Measurements from ENCODE around the gene SORCS2. TPM values are rescaled to one million over a fixed set of nuclear protein-coding genes. Genes with fewer than 3 reads are reported as not detected.

The SORCS2 gene
- total and polyA plus RNA-seq, 2 experiments from 2014 or later, result 0.38 to 1.4 TPM

DNA sequence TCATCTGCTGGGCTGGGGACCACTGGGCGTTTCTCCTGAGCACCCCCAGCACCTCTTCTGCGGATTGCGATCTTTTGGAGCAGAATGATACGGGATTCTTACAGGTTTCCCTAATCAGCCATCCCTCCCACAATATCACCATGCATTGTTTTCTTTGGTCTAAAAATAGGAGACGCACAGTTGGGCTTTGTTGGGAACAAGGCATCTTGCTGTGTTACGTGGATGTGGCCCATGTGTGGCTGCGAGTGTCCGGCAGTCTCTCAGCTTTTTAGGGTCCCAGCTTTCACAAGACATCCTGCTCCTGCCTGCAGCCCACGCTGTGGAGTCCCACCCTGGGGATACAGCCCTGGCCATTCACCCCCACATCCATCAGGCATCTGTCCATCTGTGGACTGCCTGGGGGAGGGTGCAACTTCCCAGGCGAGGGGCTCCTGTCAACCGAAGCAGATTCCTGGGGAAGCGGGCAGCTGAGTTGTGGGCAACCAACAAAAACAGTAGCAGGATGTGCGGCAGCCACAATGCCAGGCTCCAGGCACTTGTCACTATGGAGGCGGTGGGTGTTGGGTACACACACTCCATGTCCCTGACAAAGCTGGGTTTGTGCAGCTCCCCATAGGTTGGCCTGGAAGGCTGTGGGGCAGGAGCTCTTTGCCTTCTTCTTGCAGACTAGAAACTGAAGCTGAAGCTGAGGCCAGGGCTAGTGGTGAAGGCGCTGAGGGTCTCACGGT, 427.9 kb downstream of the SORCS2 start:
- WGBS, 2 experiments (ENCODE audit: low coverage in 1 of 2, low lambda C conversion rate in 2 of 2, missing lambda C conversion rate in 2 of 2), result 76 to 80% methylated on average over 16 of the region's 16 CpGs

DNA sequence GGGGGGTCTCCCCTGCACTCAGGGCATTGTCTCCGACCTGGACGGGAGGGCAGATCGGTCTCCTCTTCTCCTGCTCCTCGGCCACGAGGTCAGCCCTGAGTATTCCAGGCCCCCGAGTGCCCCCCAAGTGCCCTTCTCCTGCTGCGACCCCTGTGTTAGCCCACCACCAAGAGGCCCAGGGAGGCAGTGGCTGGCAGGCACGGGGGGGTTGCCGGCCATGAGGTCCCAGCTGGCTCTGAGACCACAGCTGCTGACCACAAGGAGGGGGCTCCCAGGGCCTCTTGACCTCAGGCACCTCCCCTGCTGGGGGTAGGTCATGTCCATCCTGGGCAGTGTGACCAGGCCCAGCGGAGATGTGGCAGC, 428.5 kb downstream of the SORCS2 start:
- 68% methylated on average over 10 of the region's 10 CpGs for WGBS, 2 experiments (ENCODE audit: low coverage in 1 of 2, low lambda C conversion rate in 2 of 2, missing lambda C conversion rate in 2 of 2)
- Histone ChIP-seq H3K27me3 (replicated peaks; ENCODE audit: insufficient read depth) (0 out of 2 replicates have a peak, but pooled peaks cover 9% of the 10 kb centered on the region), H3K9me3 (ENCODE audit: low read depth) (no peaks in the 10 kb centered on the region), H3K4me3 (no peak overlapping the region), H3K9ac (no peak overlapping the region), H3K27ac (no peak overlapping the region), H3K4me1 (ENCODE audit: insufficient read depth) (peaks cover 16% of the 10 kb centered on the region), H3F3A (ENCODE audit: insufficient read depth) (peaks cover 3% of the 10 kb centered on the region; the same call in 1 of the 2 replicates), H4K20me1 (ENCODE audit: insufficient read depth) (no peaks in the 10 kb centered on the region), H3K36me3 (ENCODE audit: low read depth) (no peaks in the 10 kb centered on the region), H2AFZ (no peak overlapping the region), H3K79me2 (ENCODE audit: insufficient read depth) (no peaks in the 10 kb centered on the region), H3K4me2 (ENCODE audit: unreplicated experiment) (no peak overlapping the region), H3K9me2 (ENCODE audit: insufficient read depth) (no peaks in the 10 kb centered on the region)
- no peak for TF ChIP-seq EZH2phosphoT487 (IDR thresholded peaks at IDR 0.05; ENCODE audit: insufficient read depth, low read depth)
- TF ChIP-seq EZH2 (IDR thresholded peaks at IDR 0.05; ENCODE audit: insufficient read depth, poor library complexity, severe bottlenecking), result no peak
- in situ Hi-C loops (cut with MboI), result no loop called here
- no peak for DNase-seq

More for the DNA sequence above, 427.9 kb downstream of the SORCS2 start:
- Histone ChIP-seq H4K20me1 (ENCODE audit: insufficient read depth) (no peaks in the 10 kb centered on the region), H3K4me3 (no peak overlapping the region), H3F3A (ENCODE audit: insufficient read depth) (peaks cover 3% of the 10 kb centered on the region; the same call in 1 of the 2 replicates), H3K9me2 (ENCODE audit: insufficient read depth) (no peaks in the 10 kb centered on the region), H3K9me3 (ENCODE audit: low read depth) (no peaks in the 10 kb centered on the region), H2AFZ (no peak overlapping the region), H3K27me3 (replicated peaks; ENCODE audit: insufficient read depth) (0 out of 2 replicates have a peak, but pooled peaks cover 9% of the 10 kb centered on the region), H3K27ac (no peak overlapping the region), H3K9ac (no peak overlapping the region), H3K4me2 (ENCODE audit: unreplicated experiment) (no peak overlapping the region), H3K36me3 (ENCODE audit: low read depth) (no peaks in the 10 kb centered on the region), H3K4me1 (ENCODE audit: insufficient read depth) (peaks cover 13% of the 10 kb centered on the region), H3K79me2 (ENCODE audit: insufficient read depth) (no peaks in the 10 kb centered on the region)
- no peak for TF ChIP-seq EZH2 (IDR thresholded peaks at IDR 0.05; ENCODE audit: insufficient read depth, poor library complexity, severe bottlenecking)
- no peak for TF ChIP-seq EZH2phosphoT487 (IDR thresholded peaks at IDR 0.05; ENCODE audit: insufficient read depth, low read depth)
- in situ Hi-C loops (cut with MboI), result no loop called here
- DNase-seq, result no peak

DNA sequence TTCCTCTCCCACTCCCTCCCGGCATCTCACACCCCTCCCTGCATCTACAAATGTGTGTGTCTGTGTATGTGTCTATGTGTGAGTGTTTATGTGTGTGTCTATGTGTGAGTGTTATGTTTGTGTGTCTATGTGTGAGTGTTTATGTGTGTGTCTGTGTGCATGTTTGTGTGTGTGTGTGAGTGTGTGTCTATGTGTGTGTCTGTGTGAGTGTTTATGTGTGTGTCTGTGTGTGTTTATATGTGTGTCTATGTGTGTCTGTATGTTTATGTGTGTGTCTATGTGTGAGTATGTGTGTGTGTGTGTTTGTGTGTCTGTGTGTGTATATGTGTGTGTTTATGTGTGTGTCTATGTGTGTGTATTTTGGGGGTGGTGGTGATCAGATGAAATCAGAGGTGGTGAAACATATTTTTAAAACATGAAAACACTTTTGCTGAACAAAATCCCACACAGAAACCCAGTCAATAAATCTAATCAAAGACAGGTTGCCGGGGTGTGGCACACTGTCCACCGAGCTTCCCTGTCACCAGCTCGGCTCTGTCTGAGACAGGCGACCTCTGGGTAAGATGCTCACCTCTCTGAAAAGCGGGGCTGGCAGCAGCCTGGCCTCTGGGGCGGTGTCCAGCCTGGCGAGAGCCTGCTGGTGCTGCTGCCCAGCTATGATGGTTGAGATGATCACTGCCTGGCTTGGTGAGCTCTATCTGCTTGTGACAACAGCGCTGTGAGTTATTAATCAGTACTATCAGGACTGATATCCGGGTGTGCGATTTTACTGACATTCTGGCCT, 429.1 kb downstream of the SORCS2 start:
- no peak overlapping the region for H3K4me3 ChIP-seq
- peaks cover 16% of the 10 kb centered on the region for H3K4me1 ChIP-seq (ENCODE audit: insufficient read depth)
- no peaks in the 10 kb centered on the region for H3K36me3 ChIP-seq (ENCODE audit: low read depth)
- peaks cover 3% of the 10 kb centered on the region; the same call in 1 of the 2 replicates for H3F3A ChIP-seq (ENCODE audit: insufficient read depth)
- no peak for TF ChIP-seq EZH2phosphoT487 (IDR thresholded peaks at IDR 0.05; ENCODE audit: insufficient read depth, low read depth)
- no peaks in the 10 kb centered on the region for H3K9me3 ChIP-seq (ENCODE audit: low read depth)
- in situ Hi-C loops (cut with MboI), result no loop called here
- H3K79me2 ChIP-seq (ENCODE audit: insufficient read depth), result no peaks in the 10 kb centered on the region
- H4K20me1 ChIP-seq (ENCODE audit: insufficient read depth), result no peaks in the 10 kb centered on the region
- H3K27ac ChIP-seq, result no peak overlapping the region
- no peak overlapping the region for H3K4me2 ChIP-seq (ENCODE audit: unreplicated experiment)
- H3K9ac ChIP-seq, result no peak overlapping the region
- DNase-seq, result no peak
- no peak overlapping the region for H2AFZ ChIP-seq
- H3K27me3 ChIP-seq (replicated peaks; ENCODE audit: insufficient read depth), result 0 out of 2 replicates have a peak, but pooled peaks cover 9% of the 10 kb centered on the region
- 54 to 56% methylated on average over 11 of the region's 11 CpGs for WGBS, 2 experiments (ENCODE audit: low coverage in 1 of 2, low lambda C conversion rate in 2 of 2, missing lambda C conversion rate in 2 of 2)
- no peaks in the 10 kb centered on the region for H3K9me2 ChIP-seq (ENCODE audit: insufficient read depth)

DNA sequence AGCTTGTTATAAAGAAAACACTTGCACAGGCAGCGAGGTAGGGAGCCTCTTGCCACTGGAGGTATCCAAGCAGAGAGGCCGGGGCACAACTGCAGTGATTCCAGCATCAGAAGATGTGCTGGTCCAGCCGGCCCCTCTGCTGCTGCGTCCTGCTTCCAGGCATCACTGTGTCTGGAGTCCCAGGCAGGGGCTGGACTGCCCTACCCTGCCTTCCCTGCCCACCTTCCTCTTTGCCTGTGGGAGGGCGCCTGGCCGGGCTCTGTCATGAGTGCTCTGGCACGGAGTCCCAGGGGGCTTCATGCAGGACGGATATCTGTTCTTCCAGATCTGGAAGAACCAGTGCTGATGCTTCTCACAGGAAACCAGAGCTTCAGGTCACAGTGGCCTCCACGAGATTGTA, 430.0 kb downstream of the SORCS2 start:
- Histone ChIP-seq H4K20me1 (ENCODE audit: insufficient read depth) (no peaks in the 10 kb centered on the region), H3F3A (ENCODE audit: insufficient read depth) (peaks cover 3% of the 10 kb centered on the region; the same call in 1 of the 2 replicates), H3K27me3 (replicated peaks; ENCODE audit: insufficient read depth) (0 out of 2 replicates have a peak, but pooled peaks cover 9% of the 10 kb centered on the region), H3K79me2 (ENCODE audit: insufficient read depth) (no peaks in the 10 kb centered on the region), H3K9me2 (ENCODE audit: insufficient read depth) (no peaks in the 10 kb centered on the region), H3K27ac (no peak overlapping the region), H3K36me3 (ENCODE audit: low read depth) (no peaks in the 10 kb centered on the region), H2AFZ (no peak overlapping the region), H3K4me3 (no peak overlapping the region), H3K9ac (no peak overlapping the region), H3K9me3 (ENCODE audit: low read depth) (no peaks in the 10 kb centered on the region), H3K4me2 (ENCODE audit: unreplicated experiment) (no peak overlapping the region), H3K4me1 (ENCODE audit: insufficient read depth) (peaks cover 16% of the 10 kb centered on the region)
- TF ChIP-seq EZH2 (IDR thresholded peaks at IDR 0.05; ENCODE audit: insufficient read depth, poor library complexity, severe bottlenecking) (no peak), EZH2phosphoT487 (IDR thresholded peaks at IDR 0.05; ENCODE audit: insufficient read depth, low read depth) (no peak)
- no peak for DNase-seq
- 73% methylated on average over 9 of the region's 9 CpGs for WGBS, 2 experiments (ENCODE audit: low coverage in 1 of 2, low lambda C conversion rate in 2 of 2, missing lambda C conversion rate in 2 of 2)
- in situ Hi-C loops (cut with MboI), result no loop called here

All from GM23248 (cell line).